ENCODE results near the gene MSANTD2.

Gene MSANTD2

GRCh38 chr11:124728134-124728533 lies 72.1 kb downstream of the MSANTD2 start:
- no peak for DNase-seq (ENCODE audit: low read depth in 1 of 2, low spot score in 1 of 2)
- Histone ChIP-seq H3K4me3 (replicated peaks; ENCODE audit: insufficient read depth, low read length) (no peak overlapping the region), H3K27me3 (ENCODE audit: insufficient read depth, poor library complexity, severe bottlenecking) (peaks cover 2% of the 10 kb centered on the region), H3K27ac (replicated peaks) (no peak overlapping the region)
- TF ChIP-seq GABPA (IDR thresholded peaks at IDR 0.05; ENCODE audit: low read depth) (no peak), SPI1 (IDR thresholded peaks at IDR 0.05; ENCODE audit: borderline replicate concordance, low read depth) (no peak), REST (IDR thresholded peaks at IDR 0.05; ENCODE audit: insufficient replicate concordance, low read depth) (no peak), POLR2AphosphoS5 (IDR thresholded peaks at IDR 0.05; ENCODE audit: low read depth) (no peak), CTCF (IDR thresholded peaks at IDR 0.05; ENCODE audit: insufficient read depth, low read length) (no peak)

GRCh38 chr11:124727474-124727873 lies 72.7 kb downstream of the MSANTD2 start:
- no peak overlapping the region for H3K4me3 ChIP-seq (replicated peaks; ENCODE audit: insufficient read depth, low read length)
- no peak for TF ChIP-seq CTCF (IDR thresholded peaks at IDR 0.05; ENCODE audit: insufficient read depth, low read length)
- TF ChIP-seq SPI1 (IDR thresholded peaks at IDR 0.05; ENCODE audit: borderline replicate concordance, low read depth) = no peak
- no peak for TF ChIP-seq POLR2AphosphoS5 (IDR thresholded peaks at IDR 0.05; ENCODE audit: low read depth)
- TF ChIP-seq GABPA (IDR thresholded peaks at IDR 0.05; ENCODE audit: low read depth) = no peak
- no peak for TF ChIP-seq REST (IDR thresholded peaks at IDR 0.05; ENCODE audit: insufficient replicate concordance, low read depth)
- DNase-seq (ENCODE audit: low read depth in 1 of 2, low spot score in 1 of 2) = no peak
- H3K27ac ChIP-seq (replicated peaks) = no peak overlapping the region
- H3K27me3 ChIP-seq (ENCODE audit: insufficient read depth, poor library complexity, severe bottlenecking) = peaks cover 2% of the 10 kb centered on the region

GRCh38 chr11:124725719-124726105 lies 74.5 kb downstream of the MSANTD2 start:
- H3K27ac ChIP-seq (replicated peaks) = no peak overlapping the region
- H3K27me3 ChIP-seq (ENCODE audit: insufficient read depth, poor library complexity, severe bottlenecking) = peaks cover 2% of the 10 kb centered on the region
- DNase-seq (ENCODE audit: low read depth in 1 of 2, low spot score in 1 of 2) = peak in 1 of 2 experiments; percentile 20
- TF ChIP-seq CTCF (IDR thresholded peaks at IDR 0.05; ENCODE audit: insufficient read depth, low read length) = no peak
- no peak for TF ChIP-seq SPI1 (IDR thresholded peaks at IDR 0.05; ENCODE audit: borderline replicate concordance, low read depth)
- TF ChIP-seq GABPA (IDR thresholded peaks at IDR 0.05; ENCODE audit: low read depth) = no peak
- H3K4me3 ChIP-seq (replicated peaks; ENCODE audit: insufficient read depth, low read length) = no peak overlapping the region
